Activated T-cell treated with anti-CD3 and anti-CD28 coated beads for 48 hours (primary cell): ENCODE results near the gene OR5H1.
"Not testable (repeated sequence)": the region's sequence is repeated elsewhere in the genome, so short reads cannot be mapped to it uniquely, and the experiment has no call there.

ENCODE experiments used
- DNase-seq: peaks from one replicate; pipeline ENCODE4 v3.0.0-alpha.2; 2020; ENCODE audit warnings: low read depth

The OR5H1 gene

GRCh38 chr3:98130421-98130820 is at the start of gene OR5H1:
OR5H1 (plus strand) TSS chr3:98130721; CDS start chr3:98132698, 1,977 bp downstream.
- DNase-seq, result no peak

GRCh38 chr3:98086873-98087272 is 43.6 kb upstream of the OR5H1 start, which contains the start of gene OR5AC2:
OR5AC2 (plus strand) TSS chr3:98087173; CDS start chr3:98087173, 0 bp downstream.
- no peak for DNase-seq

- no peak for DNase-seq
Measured at GRCh38 chr3:98095882-98096281, 34.6 kb upstream of the OR5H1 start.

GRCh38 chr3:98099848-98100247 is 30.7 kb upstream of the OR5H1 start:
- DNase-seq, result no peak

GRCh38 chr3:98108162-98108561 is 22.4 kb upstream of the OR5H1 start:
- no peak for DNase-seq

GRCh38 chr3:98109807-98110549 is 20.5 kb upstream of the OR5H1 start:
- DNase-seq, result no peak

- DNase-seq, result no peak
Measured at GRCh38 chr3:98110550-98110908, 20.0 kb upstream of the OR5H1 start.

GRCh38 chr3:98114264-98114663 is 16.3 kb upstream of the OR5H1 start:
- no peak for DNase-seq

GRCh38 chr3:98115717-98116116 is 14.8 kb upstream of the OR5H1 start:
- no peak for DNase-seq

GRCh38 chr3:98136631-98137030 is 6.1 kb downstream of the OR5H1 start:
- no peak for DNase-seq

GRCh38 chr3:98137826-98138557 is 7.5 kb downstream of the OR5H1 start:
- not testable (repeated sequence) for DNase-seq

- DNase-seq, result no peak
Measured at GRCh38 chr3:98140531-98140930, 10.0 kb downstream of the OR5H1 start.

GRCh38 chr3:98147179-98147578 is 16.7 kb downstream of the OR5H1 start, which contains the start of gene OR5H14:
OR5H14 (plus strand) TSS chr3:98147479; CDS start chr3:98149386, 1,907 bp downstream.
- DNase-seq, result no peak

GRCh38 chr3:98148751-98149150 is 18.2 kb downstream of the OR5H1 start:
- no peak for DNase-seq

GRCh38 chr3:98149456-98149855 is 18.9 kb downstream of the OR5H1 start:
- DNase-seq, result not testable (repeated sequence)

- no peak for DNase-seq
Measured at GRCh38 chr3:98151241-98151640, 20.7 kb downstream of the OR5H1 start.

GRCh38 chr3:98166396-98166795 is 35.9 kb downstream of the OR5H1 start, which contains the start of gene OR5H15:
OR5H15 (plus strand) TSS chr3:98166696; CDS start chr3:98168700, 2,004 bp downstream.
- no peak for DNase-seq

- DNase-seq, result no peak
Measured at GRCh38 chr3:98171071-98171470, 40.5 kb downstream of the OR5H1 start.

- no peak for DNase-seq
Measured at GRCh38 chr3:98172621-98173020, 42.1 kb downstream of the OR5H1 start.

- DNase-seq, result no peak
Measured at GRCh38 chr3:98180319-98180890, 49.9 kb downstream of the OR5H1 start.

- DNase-seq, result no peak
Measured at GRCh38 chr3:98182196-98182595, 51.7 kb downstream of the OR5H1 start.

GRCh38 chr3:98185180-98185579 is 54.7 kb downstream of the OR5H1 start:
- no peak for DNase-seq
